HFFc6 (cell line): Measurements from ENCODE around the gene EVX2. TPM values are rescaled to one million over a fixed set of nuclear protein-coding genes. Genes with fewer than 3 reads are reported as not detected.

ENCODE experiments used
- DNase-seq: peaks from one replicate; pipeline ENCODE4 v3.0.0-alpha.2; 2018
- H3K27ac Mint-ChIP-seq: 2 replicates; pipeline ENCODE4 v1.8.0; 2020; ENCODE audit warnings: mild to moderate bottlenecking, mixed read lengths
- H3K27me3 Mint-ChIP-seq: 2 replicates; pipeline ENCODE4 v1.8.0; 2021; ENCODE audit warnings: mild to moderate bottlenecking, moderate library complexity, mixed read lengths; ENCODE audit not compliant: insufficient read depth
- H3K36me3 Mint-ChIP-seq: 2 replicates; pipeline ENCODE4 v1.8.0; 2021; ENCODE audit warnings: low read depth, mixed read lengths
- H3K4me1 Mint-ChIP-seq: 2 replicates; pipeline ENCODE4 v1.8.0; 2020; ENCODE audit warnings: low read depth, mixed read lengths
- H3K4me3 Mint-ChIP-seq: 2 replicates; pipeline ENCODE4 v1.8.0; 2020; ENCODE audit warnings: mild to moderate bottlenecking, moderate library complexity, mixed read lengths
- H3K9me3 Mint-ChIP-seq: 2 replicates; pipeline ENCODE4 v1.8.0; 2020; ENCODE audit warnings: mild to moderate bottlenecking, mixed read lengths
- total RNA-seq, 6 experiments: library from RNA; stranded (reverse); fragmentation: NEBNext Ultra II Directional; extraction: Animal tissue kit (Norgen Biotek cat#: 25700); gene quantifications; 2 replicates in 1 of 6; 3 replicates in 5 of 6; pipeline ENCODE4 v1.2.3, GENCODE V29; 2021
- TF ChIP-seq, protein P1 (sequence below): fragments of 200-600 bp; sonication (generic); IDR thresholded peaks from 2 replicates; pipeline ENCODE4 v1.5.0; 2021; ENCODE audit warnings: antibody characterized with exemption, mild to moderate bottlenecking

The EVX2 gene
- total RNA-seq, 6 experiments from 2014 or later: not detected

DNA sequence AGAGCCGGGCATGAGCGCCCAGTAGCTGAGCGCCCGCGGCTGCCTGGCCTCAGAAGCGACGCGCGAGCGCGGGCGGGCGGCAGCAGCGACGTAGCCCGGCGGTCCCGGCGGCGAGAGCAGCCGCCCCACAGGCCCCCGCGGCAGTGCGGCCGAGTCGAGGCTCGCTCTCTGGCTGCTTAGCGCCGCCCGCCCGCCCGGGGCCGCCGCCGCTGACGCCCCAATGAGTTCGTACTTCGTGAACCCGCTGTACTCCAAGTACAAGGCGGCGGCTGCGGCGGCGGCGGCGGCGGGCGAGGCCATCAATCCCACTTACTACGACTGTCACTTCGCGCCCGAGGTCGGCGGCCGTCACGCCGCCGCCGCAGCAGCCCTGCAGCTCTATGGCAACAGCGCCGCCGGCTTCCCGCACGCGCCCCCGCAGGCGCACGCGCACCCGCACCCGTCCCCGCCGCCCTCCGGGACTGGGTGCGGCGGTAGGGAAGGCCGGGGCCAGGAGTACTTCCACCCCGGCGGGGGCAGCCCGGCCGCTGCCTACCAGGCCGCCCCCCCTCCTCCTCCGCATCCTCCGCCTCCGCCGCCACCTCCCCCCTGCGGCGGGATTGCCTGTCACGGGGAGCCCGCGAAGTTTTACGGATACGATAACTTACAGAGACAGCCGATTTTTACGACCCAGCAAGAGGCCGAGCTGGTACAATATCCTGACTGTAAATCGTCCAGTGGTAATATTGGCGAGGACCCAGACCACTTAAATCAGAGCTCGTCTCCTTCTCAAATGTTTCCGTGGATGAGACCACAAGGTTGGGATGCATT is 46.6 kb upstream of the EVX2 start:
- no peaks in the 10 kb centered on the region for H3K9me3 Mint-ChIP-seq
- H3K4me3 Mint-ChIP-seq: peak overlapping the region; percentile 90
- H3K27ac Mint-ChIP-seq: peak overlapping the region; percentile 61; the same call in 1 of the 2 replicates
- DNase-seq: no peak
- H3K27me3 Mint-ChIP-seq: peaks cover 32% of the 10 kb centered on the region
- H3K4me1 Mint-ChIP-seq: peaks cover 58% of the 10 kb centered on the region
- H3K36me3 Mint-ChIP-seq: peaks cover 16% of the 10 kb centered on the region; the same call in 1 of the 2 replicates
- TF ChIP-seq, protein P1, sequence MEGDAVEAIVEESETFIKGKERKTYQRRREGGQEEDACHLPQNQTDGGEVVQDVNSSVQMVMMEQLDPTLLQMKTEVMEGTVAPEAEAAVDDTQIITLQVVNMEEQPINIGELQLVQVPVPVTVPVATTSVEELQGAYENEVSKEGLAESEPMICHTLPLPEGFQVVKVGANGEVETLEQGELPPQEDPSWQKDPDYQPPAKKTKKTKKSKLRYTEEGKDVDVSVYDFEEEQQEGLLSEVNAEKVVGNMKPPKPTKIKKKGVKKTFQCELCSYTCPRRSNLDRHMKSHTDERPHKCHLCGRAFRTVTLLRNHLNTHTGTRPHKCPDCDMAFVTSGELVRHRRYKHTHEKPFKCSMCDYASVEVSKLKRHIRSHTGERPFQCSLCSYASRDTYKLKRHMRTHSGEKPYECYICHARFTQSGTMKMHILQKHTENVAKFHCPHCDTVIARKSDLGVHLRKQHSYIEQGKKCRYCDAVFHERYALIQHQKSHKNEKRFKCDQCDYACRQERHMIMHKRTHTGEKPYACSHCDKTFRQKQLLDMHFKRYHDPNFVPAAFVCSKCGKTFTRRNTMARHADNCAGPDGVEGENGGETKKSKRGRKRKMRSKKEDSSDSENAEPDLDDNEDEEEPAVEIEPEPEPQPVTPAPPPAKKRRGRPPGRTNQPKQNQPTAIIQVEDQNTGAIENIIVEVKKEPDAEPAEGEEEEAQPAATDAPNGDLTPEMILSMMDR: peak; percentile 17; the same call in 1 of the 2 replicates

DNA sequence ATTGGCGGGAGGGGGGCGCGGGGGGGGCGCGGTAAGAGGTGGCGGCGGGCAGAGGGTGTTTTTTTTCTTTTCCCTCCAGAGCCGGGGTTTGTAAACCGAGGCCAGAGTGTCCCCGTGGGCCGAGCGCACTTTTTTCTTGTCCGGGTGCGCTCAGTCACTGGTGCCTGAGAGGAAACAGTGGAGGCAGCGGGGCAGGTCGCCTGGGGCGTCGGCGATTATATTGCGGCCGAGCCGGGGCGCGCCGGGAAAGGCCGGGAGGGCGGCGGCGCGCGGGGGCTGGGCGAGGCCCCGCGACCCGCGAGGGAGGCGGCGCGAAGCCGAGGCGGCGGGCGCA is 46.0 kb upstream of the EVX2 start:
- H3K27ac Mint-ChIP-seq: no peak overlapping the region
- no peak for DNase-seq
- TF ChIP-seq, protein P1: no peak
- H3K36me3 Mint-ChIP-seq: peaks cover 16% of the 10 kb centered on the region; the same call in 1 of the 2 replicates
- no peaks in the 10 kb centered on the region for H3K9me3 Mint-ChIP-seq
- peaks cover 32% of the 10 kb centered on the region for H3K27me3 Mint-ChIP-seq
- H3K4me1 Mint-ChIP-seq: peaks cover 52% of the 10 kb centered on the region
- peak overlapping the region; percentile 68 for H3K4me3 Mint-ChIP-seq

DNA sequence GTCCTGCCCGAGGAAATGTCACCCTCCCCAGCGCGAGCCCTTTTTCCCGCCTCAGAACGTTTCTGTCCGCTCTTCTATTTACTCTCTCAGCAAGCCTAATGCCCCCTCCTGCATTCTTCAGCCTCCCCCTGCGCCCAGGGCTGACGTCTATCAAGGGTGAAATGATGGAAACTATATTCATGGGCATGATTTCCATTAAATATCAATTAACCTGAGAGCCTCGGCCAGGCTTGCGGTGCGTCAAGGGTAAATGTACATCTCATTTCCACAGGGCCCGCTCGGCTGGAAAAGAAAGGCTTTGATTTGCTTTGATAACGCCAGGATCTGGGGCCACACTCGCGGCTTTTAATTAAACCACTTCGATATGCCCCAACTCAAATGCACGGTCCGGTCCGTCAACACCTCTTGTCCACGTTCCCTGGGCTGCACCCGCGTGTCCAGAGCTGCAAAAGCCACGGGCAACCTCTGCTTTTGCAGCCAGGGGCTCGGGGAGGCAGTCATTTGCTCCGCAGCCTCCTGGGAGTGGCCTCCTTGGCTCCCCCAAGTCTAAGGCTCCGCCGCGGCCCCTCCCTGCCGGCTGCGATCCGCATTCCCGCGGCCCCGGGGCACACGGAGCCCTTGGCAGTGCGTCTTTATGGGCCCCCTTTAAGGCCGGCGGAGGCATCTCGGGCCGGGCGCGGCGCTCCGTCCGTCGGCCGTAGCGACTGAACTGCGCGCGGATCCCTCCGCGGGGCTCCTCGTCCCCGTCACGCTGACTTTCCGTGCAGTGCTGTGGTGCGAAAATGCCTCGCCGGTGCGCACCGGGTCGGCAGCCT is 45.4 kb upstream of the EVX2 start, which contains the start of gene HOXD8:
HOXD8 (plus strand) TSS at position 724 of the 815 bp plus-strand sequence. CDS start 662 bp downstream, outside the sequence.
- peak; percentile 56 for DNase-seq
- peak within 1 kb of the TSS; percentile 90 for H3K4me3 Mint-ChIP-seq
- peaks cover 52% of the 10 kb centered on the region for H3K4me1 Mint-ChIP-seq
- H3K27ac Mint-ChIP-seq: peak within 1 kb of the TSS; percentile 61; the same call in 1 of the 2 replicates
- TF ChIP-seq, protein P1: no peak
- H3K9me3 Mint-ChIP-seq: no peaks in the 10 kb centered on the region
- peaks cover 16% of the 10 kb centered on the region; the same call in 1 of the 2 replicates for H3K36me3 Mint-ChIP-seq
- peaks cover 35% of the 10 kb centered on the region for H3K27me3 Mint-ChIP-seq

DNA sequence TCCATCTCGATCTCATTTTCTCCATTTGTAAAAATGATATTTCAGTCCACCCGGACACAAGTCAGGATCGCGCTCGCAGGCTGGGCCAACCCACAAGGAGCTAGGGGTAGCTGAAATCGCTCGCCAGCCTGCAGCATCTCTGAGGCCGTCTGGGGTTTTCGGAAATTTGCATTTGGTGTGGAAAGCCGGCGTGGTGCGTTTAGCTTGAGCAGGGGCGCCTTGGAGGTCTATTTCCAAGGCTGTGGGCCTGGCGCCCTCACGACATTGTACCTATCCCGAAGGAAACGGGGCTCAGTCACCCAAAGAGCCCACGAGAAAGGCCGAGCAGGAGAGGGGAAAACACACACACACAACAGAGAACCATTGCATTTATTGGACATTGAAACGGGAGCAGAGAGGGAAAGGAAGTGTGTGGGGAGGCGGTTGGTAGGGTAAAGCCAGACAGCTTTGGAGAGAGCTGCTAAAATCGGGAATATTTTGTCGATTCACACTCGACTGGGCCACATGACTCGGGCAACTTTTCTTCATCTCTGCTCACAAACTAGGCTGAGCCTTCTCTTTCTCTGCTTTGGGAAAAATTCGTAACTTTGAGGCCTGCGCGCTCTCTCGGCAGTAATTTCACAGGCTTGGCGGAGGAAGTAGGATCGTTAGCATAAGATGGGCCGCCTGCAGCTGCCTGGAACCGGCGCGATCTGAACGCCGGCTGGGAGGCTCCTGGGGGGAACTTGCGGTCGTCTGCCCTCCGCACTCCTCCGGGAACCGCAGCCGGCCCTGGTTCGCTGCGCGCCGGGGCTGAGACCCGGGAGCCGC is 44.6 kb upstream of the EVX2 start:
- H3K27me3 Mint-ChIP-seq: peaks cover 36% of the 10 kb centered on the region
- peak overlapping the region; percentile 73 for H3K4me3 Mint-ChIP-seq
- no peak for DNase-seq
- TF ChIP-seq, protein P1: no peak
- peak overlapping the region; percentile 11; the same call in 1 of the 2 replicates for H3K27ac Mint-ChIP-seq
- H3K36me3 Mint-ChIP-seq: peaks cover 16% of the 10 kb centered on the region; the same call in 1 of the 2 replicates
- H3K4me1 Mint-ChIP-seq: peaks cover 52% of the 10 kb centered on the region
- no peaks in the 10 kb centered on the region for H3K9me3 Mint-ChIP-seq

DNA sequence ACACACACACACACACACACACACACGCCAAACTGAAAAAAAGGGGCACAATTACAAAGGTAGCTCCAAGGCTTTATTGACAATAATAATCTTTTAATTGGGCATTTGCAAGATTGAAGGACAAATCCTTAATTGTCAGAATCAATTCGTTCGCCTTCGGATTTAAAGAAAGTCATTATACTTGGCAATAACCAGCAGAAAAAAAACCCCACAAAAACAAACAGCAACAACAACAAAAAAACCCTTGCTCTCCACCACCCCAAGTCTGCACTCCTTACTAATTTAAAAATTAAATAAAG is 44.0 kb upstream of the EVX2 start:
- Mint-ChIP-seq H3K9me3 (no peaks in the 10 kb centered on the region), H3K4me3 (peak overlapping the region; percentile 71), H3K4me1 (peaks cover 47% of the 10 kb centered on the region), H3K27me3 (peaks cover 35% of the 10 kb centered on the region), H3K27ac (no peak overlapping the region), H3K36me3 (peaks cover 16% of the 10 kb centered on the region; the same call in 1 of the 2 replicates)
- TF ChIP-seq, protein P1: no peak
- no peak for DNase-seq
